Heart left ventricle (tissue), 16 donors: Measurements from ENCODE around the gene ISCU. TPM values are rescaled to one million over a fixed set of nuclear protein-coding genes. Genes with fewer than 3 reads are reported as not detected.
"Not testable (repeated sequence)": the region's sequence is repeated elsewhere in the genome, so short reads cannot be mapped to it uniquely, and the experiment has no call there.

Experiments
- ATAC-seq, 4 donors: fragments of 200-7000 bp; cut with Tn5 transposase; one replicate each; pipeline ENCODE4 v1.9.1; 2020 to 2022; ENCODE audit warnings: moderate library complexity in 4 of 4, mild to moderate bottlenecking in 3 of 4, moderate number of reproducible peaks in 1 of 4
- DNase-seq, 5 donors: peaks; one replicate each; pipeline ENCODE4 v3.0.0-alpha.2; 2020
- H3K27ac ChIP-seq, 12 donors: fragments of 200-600 bp; sonication (generic) in 4 of 12; one replicate each; pipeline versions ENCODE4 v1.5.0 to v1.8.0; 2016 to 2022; ENCODE audit warnings: mild to moderate bottlenecking in 2 of 12
- H3K27me3 ChIP-seq, 9 donors: fragments of 200-600 bp; sonication (generic) in 2 of 9; one replicate each; pipeline versions ENCODE4 v1.5.1 to v1.8.0; 2016 to 2022; ENCODE audit warnings: mild to moderate bottlenecking in 3 of 9
- H3K36me3 ChIP-seq, 9 donors: fragments of 200-600 bp; sonication (generic) in 2 of 9; one replicate each; pipeline versions ENCODE4 v1.5.0 to v1.8.0; 2018 to 2022; ENCODE audit warnings: mild to moderate bottlenecking in 2 of 9
- H3K4me1 ChIP-seq, 12 donors: fragments of 200-600 bp; sonication (generic) in 4 of 12; one replicate each; pipeline versions ENCODE4 v1.5.0 to v1.8.0; 2016 to 2022; ENCODE audit warnings: mild to moderate bottlenecking in 3 of 12
- H3K4me3 ChIP-seq, 12 donors: fragments of 200-600 bp; sonication (generic) in 4 of 12; one replicate each; pipeline versions ENCODE4 v1.5.0 to v1.8.0; 2017 to 2022; ENCODE audit warnings: mild to moderate bottlenecking in 9 of 12, moderate library complexity in 4 of 12
- H3K9me3 ChIP-seq, 12 donors: fragments of 200-600 bp; sonication (generic) in 4 of 12; one replicate each; pipeline versions ENCODE4 v1.5.0 to v1.8.0; 2016 to 2022; ENCODE audit warnings: mild to moderate bottlenecking in 1 of 12
- POLR2A ChIP-seq, 2 donors: fragments of 450-650 bp; IDR thresholded peaks; one replicate each; pipeline ENCODE4 v1.6.1; 2017; ENCODE audit warnings: antibody characterized with exemption in 2 of 2, mild to moderate bottlenecking in 2 of 2, moderate library complexity in 2 of 2
- WGBS, 4 donors: extraction: QIAGEN DNeasy Blood & Tissue Kit in 2 of 4; methylation state at CpG; one replicate each; pipeline versions ENCODE4 v1.1.5 to v1.1.7; 2013 to 2018; 5-methylcytosine and 5-hydroxymethylcytosine counted together
- intact Hi-C, 10 donors: fragments of 100-400 bp; cut with DNase I; formaldehyde crosslinking; loops; one replicate each; pipeline versions ENCODE4 v1.11.1 to v1.14.2; 2022
- polyA plus RNA-seq, 2 donors: library from polyadenylated mRNA; stranded (reverse); fragments of 200-250 nt; gene quantifications; one replicate each; pipeline ENCODE4 v1.2.3, GENCODE V29; 2013
- total RNA-seq, 9 donors: library from RNA; depleted of rRNA in 2 of 9; stranded (reverse); fragments of >200 nt in 2 of 9; fragmentation: NEBNext Ultra II Directional in 3 of 9; extraction: Animal tissue kit (Norgen Biotek cat#: 25700) in 3 of 9; gene quantifications; one replicate each; pipeline versions ENCODE4 v1.1.0 to v1.2.4, GENCODE V29; 2016 to 2023
- TF ChIP-seq, protein P1 (sequence below), 12 donors: fragments of 200-600 bp; sonication (generic) in 4 of 12; IDR thresholded peaks; one replicate each; pipeline versions ENCODE4 v1.5.0 to v1.8.0; 2018 to 2022; ENCODE audit warnings: antibody characterized with exemption in 12 of 12, mild to moderate bottlenecking in 5 of 12
- donor health status: ischemic (EF 13 %, LVEDD 7.1; RV severe dilation, severe dysfunction).
- donor health status: healthy with polysubstance abuse.
- donor health status: DM: no; HTN: yes; CAD: no.
- donor health status: DM: no; HTN: no; CAD: no.
- donor health status: ischemic (EF 25% LVEDD 6.9; RV normal size, moderate dysfunction).
- donor health status: ischemic (EF 25% LVEDD 5.7; RV mildly dilated, moderate dysfunction).
- donor health status: healthy.
- donor health status: DM: yes; HTN: yes; CAD: no.
- donor health status: ischemic (EF 35%, LVEDD 5.7; RV mildly dilated, moderate dysfunction).
- donor health status: nonischemic (EF 11% LVEDD 7.7; RV severe dilation, severe dysfunction).
- donor health status: DM: yes; HTN: yes; CAD: no.
- donor health status: PGD.
- donor health status: ischemic (EF 29% LVEDD 5.4; RV normal size, mild dysfunction).
- donor health status: nonischemic (EF 23%, LVEDD 6.1; RV moderate dilation, normal function).

The ISCU gene
- total and polyA plus RNA-seq, 11 donors, result 203 to 632 (median 462) TPM

DNA sequence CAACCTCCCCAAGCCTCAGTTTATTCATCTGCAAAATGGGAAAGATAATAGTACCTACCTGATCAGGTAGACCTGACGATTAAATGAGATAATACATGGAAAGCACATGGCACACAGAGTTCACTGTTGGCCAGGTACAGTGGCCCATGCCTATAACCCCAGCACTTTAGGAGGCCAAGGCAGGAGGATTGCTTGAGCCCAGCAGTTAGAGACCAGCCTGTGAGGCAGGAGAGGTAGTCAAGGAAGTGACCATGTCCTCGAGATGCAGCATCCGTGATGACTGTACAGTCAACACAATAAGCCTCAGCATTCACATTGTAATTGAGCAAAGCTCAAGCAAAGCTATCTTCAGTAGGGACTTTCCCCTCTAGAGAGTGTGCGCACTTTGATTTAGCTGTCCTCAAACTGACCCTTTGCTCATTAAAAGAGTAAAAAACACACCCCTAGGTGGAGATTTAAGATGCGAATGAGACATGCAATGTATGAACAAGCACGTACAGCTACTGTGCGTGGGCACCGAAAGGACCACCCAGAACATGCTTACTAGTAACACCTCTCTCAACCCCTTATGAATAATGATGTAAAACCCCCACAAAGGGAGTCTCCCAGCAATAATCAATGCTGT is 9.9 kb downstream of the ISCU start:
- Histone ChIP-seq H3K4me3 (no peak overlapping the region), H3K27ac (no peak overlapping the region), H3K27me3 (no peaks in the 10 kb centered on the region), H3K36me3 (peaks cover 0 to 32% (median 28%) of the 10 kb centered on the region in 9 donors), H3K4me1 (peaks cover 0 to 24% (median 10%) of the 10 kb centered on the region in 12 donors), H3K9me3 (no peaks in the 10 kb centered on the region)
- ATAC-seq (no peak), DNase-seq (no peak)
- intact Hi-C loops, result loop anchor here in 1 of 10 donors (5.0 kb wide), 1 partner anchor 40 kb away; no protein-coding TSS in a partner anchor
- TF ChIP-seq, protein P1, sequence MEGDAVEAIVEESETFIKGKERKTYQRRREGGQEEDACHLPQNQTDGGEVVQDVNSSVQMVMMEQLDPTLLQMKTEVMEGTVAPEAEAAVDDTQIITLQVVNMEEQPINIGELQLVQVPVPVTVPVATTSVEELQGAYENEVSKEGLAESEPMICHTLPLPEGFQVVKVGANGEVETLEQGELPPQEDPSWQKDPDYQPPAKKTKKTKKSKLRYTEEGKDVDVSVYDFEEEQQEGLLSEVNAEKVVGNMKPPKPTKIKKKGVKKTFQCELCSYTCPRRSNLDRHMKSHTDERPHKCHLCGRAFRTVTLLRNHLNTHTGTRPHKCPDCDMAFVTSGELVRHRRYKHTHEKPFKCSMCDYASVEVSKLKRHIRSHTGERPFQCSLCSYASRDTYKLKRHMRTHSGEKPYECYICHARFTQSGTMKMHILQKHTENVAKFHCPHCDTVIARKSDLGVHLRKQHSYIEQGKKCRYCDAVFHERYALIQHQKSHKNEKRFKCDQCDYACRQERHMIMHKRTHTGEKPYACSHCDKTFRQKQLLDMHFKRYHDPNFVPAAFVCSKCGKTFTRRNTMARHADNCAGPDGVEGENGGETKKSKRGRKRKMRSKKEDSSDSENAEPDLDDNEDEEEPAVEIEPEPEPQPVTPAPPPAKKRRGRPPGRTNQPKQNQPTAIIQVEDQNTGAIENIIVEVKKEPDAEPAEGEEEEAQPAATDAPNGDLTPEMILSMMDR (IDR thresholded peaks at IDR 0.05), result no peak
- TF ChIP-seq POLR2A (IDR thresholded peaks at IDR 0.05), result no peak
- WGBS, 4 donors, result 75 to 84% (median 79%) methylated on average over 8 of the region's 8 CpGs

DNA sequence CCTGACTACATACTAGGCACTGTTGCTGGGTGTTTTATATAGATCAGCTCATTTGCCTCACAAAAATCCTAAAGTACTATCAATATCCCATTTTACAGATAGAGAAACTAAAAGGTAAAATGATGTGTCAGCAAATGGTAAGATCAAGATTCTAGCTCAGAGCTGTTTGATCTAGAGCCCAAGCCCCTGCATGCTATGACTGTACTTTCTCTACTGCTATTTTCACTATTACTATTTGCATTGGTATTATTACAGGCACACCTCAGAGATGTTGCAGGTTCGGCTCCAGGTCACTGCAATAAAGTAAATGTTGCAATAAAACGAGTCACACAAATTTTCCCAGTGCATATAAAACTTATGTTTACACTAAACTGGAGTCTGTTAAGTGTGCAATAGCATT is 10.9 kb downstream of the ISCU start:
- no peaks in the 10 kb centered on the region for H3K27me3 ChIP-seq
- no peaks in the 10 kb centered on the region for H3K9me3 ChIP-seq
- no peak overlapping the region for H3K4me3 ChIP-seq
- H3K36me3 ChIP-seq, result peaks cover 0 to 22% (median 18%) of the 10 kb centered on the region in 9 donors
- intact Hi-C loops, result loop anchor here in 1 of 10 donors (5.0 kb wide), 1 partner anchor 39 kb away; no protein-coding TSS in a partner anchor
- H3K27ac ChIP-seq, result no peak overlapping the region
- peaks cover 0 to 17% (median 6%) of the 10 kb centered on the region in 12 donors for H3K4me1 ChIP-seq
- WGBS, 4 donors, result 69 to 83% (median 71%) methylated on average over 2 of the region's 2 CpGs
- DNase-seq (no peak), ATAC-seq (no peak)
- TF ChIP-seq POLR2A (IDR thresholded peaks at IDR 0.05), result no peak
- TF ChIP-seq, protein P1 (IDR thresholded peaks at IDR 0.05), result no peak

DNA sequence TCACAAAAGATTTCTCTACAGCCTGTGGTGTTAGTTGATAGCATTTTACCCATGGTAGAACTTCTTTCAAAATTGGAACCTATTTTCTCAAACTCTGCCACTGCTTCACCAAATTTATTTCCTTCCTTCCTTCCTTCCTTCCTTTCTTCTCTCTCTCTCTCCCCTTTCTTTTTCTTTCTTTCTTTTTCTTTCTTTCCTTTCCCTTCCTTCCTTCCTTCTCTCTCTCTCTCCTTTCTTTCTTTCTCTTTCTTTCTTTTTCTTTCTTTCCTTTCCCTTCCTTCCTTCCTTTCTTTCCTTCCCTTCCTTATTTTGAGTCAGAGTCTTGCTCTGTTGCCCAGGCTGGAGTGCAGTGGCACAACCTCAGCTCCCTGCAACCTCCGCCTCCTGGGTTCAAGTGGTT is 11.9 kb downstream of the ISCU start:
- not testable (repeated sequence) for H3K9me3 ChIP-seq, H3K27ac ChIP-seq, H3K4me3 ChIP-seq, ATAC-seq, H3K27me3 ChIP-seq, DNase-seq
- intact Hi-C loops, result loop anchor here in 1 of 10 donors (5.0 kb wide), 1 partner anchor 38 kb away; no protein-coding TSS in a partner anchor
- H3K36me3 ChIP-seq, result peaks cover 0 to 12% (median 8%) of the 10 kb centered on the region in 9 donors
- peaks cover 0 to 17% (median 6%) of the 10 kb centered on the region in 12 donors for H3K4me1 ChIP-seq
- 98 to 100% (median 100%) methylated on average over 1 of the region's 1 CpG for WGBS, 4 donors

DNA sequence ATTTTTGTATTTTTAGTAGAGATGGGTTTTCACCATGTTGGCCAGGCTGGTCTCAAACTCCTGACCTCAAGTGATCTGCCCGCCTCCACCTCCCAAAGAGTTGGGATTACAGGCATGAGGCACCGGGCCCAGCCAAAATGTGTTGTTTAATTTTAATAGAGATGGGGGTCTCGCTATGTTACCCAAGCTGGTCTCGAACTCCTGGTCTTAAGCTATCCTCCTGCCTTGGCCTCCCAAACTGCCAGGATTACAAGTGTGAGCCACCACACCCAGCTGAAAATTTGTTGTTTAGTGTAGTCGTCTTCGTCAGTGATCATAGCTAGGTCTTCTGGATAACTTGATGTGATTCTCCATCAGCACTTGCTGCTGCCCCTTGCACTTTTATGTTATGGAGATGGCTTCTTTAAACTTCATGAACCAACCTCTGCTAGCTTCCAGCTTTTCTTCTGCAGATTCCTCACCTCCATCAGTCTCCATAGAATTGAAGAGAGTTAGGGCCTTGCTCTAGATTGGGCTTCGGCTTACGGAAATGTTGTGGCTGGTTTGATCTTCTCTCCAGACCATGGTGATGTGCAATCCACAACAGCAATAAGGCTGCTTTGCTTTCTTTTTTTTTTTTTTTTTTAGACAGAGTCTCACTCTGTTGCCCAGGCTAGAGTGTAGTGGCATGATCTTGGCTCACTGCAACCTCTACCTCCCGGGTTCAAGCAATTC is 13.0 kb downstream of the ISCU start:
- DNase-seq, result peak in 1 of 5 donors; percentile 2
- WGBS, 4 donors, result 86 to 93% (median 92%) methylated on average over 9 of the region's 9 CpGs
- H3K27me3 ChIP-seq, result no peaks in the 10 kb centered on the region

More for the DNA sequence above, 13.0 kb downstream of the ISCU start:
- peaks cover 0 to 2% (median 0%) of the 10 kb centered on the region in 9 donors for H3K36me3 ChIP-seq
- no peak for ATAC-seq
- TF ChIP-seq, protein P1 (IDR thresholded peaks at IDR 0.05), result no peak
- TF ChIP-seq POLR2A (IDR thresholded peaks at IDR 0.05), result no peak
- no peak overlapping the region for H3K4me3 ChIP-seq
- H3K4me1 ChIP-seq, result peaks cover 0 to 24% (median 7%) of the 10 kb centered on the region in 12 donors
- H3K27ac ChIP-seq, result peak overlapping the region in 1 of 12 donors; percentile 37
- no peaks in the 10 kb centered on the region for H3K9me3 ChIP-seq
- intact Hi-C loops, result no loop called here
